ENCODE data around the gene HOXB6. TPM values are rescaled to one million over a fixed set of nuclear protein-coding genes. Genes with fewer than 3 reads are reported as not detected.
A peak's percentile ranks its signal among the peaks of the same experiment; 100 is the strongest.

The HOXB6 gene
- total and polyA plus RNA-seq, 7 donors, result 0.66 to 3.3 (median 1.2) TPM

DNA sequence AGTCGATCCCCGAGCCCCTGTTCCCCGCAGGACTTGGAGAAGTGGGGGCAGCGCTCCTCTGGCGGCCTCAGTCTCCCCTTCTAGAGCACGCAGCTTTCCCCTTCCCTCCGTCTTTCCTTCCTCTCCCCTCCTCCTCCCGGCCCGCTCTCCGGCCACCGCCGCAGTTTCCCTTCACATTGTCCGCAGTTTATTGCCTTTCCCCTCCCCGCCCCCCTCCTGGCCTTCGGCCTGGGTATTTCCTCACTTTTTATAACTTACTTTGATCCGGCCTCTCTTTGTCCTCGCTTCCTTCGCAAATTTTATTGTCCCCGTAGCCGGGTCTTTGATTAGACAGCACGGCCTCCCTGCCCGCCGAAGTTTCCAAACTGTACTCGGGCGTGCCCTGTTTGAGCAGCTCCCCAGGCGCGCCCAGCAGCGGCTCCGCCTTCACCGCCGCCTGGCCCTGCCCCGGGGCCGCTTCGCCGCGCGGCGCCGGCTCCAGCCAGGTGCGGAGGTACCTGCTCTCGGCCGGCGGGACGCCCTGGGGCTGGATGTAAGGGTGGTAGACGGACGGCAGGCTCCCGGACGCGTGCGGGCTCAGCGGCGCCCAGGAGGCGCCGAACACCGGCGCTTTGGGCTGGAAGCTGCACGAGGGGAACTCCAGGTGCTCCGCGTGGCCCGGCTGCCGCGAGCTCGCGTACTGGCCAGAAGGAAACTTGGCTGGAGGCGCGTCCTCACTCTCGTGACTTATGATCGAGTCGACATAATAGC, 20.9 kb upstream of the HOXB6 start:
- Histone ChIP-seq H3K36me3 (ENCODE audit: insufficient read depth in 1 of 2, low read depth in 1 of 2) (no peaks in the 10 kb centered on the region), H3K4me3 (peak overlapping the region; percentile 62), H3K27ac (no peak overlapping the region), H3K4me1 (peaks cover 20% of the 10 kb centered on the region), H3K9me3 (no peaks in the 10 kb centered on the region), H3K27me3 (ENCODE audit: insufficient read depth in 3 of 3, low read length in 2 of 3) (peaks cover 2 to 100% (median 57%) of the 10 kb centered on the region in 3 donors)
- no peak for TF ChIP-seq CTCF (IDR thresholded peaks at IDR 0.05)
- ATAC-seq, result peak in 3 of 4 donors; percentile 53 to 65 (median 53)
- intact Hi-C loops (cut with DNase I), result no loop called here
- WGBS, 3 donors, result 0 to 1% (median 0%) methylated on average over 57 to 69 of the region's 69 CpGs
- no peak for DNase-seq

- H3K4me1 ChIP-seq, result peaks cover 20% of the 10 kb centered on the region
- peaks cover 5 to 100% (median 62%) of the 10 kb centered on the region in 3 donors for H3K27me3 ChIP-seq (ENCODE audit: insufficient read depth in 3 of 3, low read length in 2 of 3)
- intact Hi-C loops (cut with DNase I), result no loop called here
- H3K36me3 ChIP-seq (ENCODE audit: insufficient read depth in 1 of 2, low read depth in 1 of 2), result no peaks in the 10 kb centered on the region
- WGBS, 3 donors, result 1 to 4% (median 2%) methylated on average over 47 to 66 of the region's 66 CpGs
- TF ChIP-seq CTCF (IDR thresholded peaks at IDR 0.05), result no peak
- H3K9me3 ChIP-seq, result no peaks in the 10 kb centered on the region
- H3K4me3 ChIP-seq, result peak overlapping the region; percentile 62
- peak; percentile 22 to 63 (median 44) for ATAC-seq
- no peak overlapping the region for H3K27ac ChIP-seq
- DNase-seq, result no peak
These were observed 20.0 kb upstream of the HOXB6 start for GRCh38 chr17:48624544-48625494.

DNA sequence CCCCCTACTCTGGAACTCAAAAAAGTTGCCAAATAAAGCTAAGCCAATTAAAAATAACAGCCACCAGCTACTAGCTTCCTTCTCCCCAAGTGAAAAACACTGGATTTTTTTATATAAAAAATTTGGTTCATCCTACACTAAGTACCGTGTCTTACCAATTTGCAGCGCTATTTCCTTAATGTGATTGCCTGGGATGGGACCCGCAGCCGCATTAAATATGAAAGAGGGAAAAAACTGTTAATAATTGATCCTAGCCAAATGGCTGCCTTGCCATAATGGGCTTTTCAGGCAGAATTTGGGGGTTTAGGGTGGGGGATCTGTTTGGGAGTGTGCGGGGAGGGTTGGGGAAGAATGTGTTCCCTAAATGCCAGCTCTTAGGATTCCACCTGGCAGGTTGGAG, 19.3 kb upstream of the HOXB6 start:
- Histone ChIP-seq H3K27ac (no peak overlapping the region), H3K9me3 (no peaks in the 10 kb centered on the region), H3K36me3 (ENCODE audit: insufficient read depth in 1 of 2, low read depth in 1 of 2) (no peaks in the 10 kb centered on the region), H3K4me1 (peaks cover 20% of the 10 kb centered on the region), H3K4me3 (no peak overlapping the region), H3K27me3 (ENCODE audit: insufficient read depth in 3 of 3, low read length in 2 of 3) (peaks cover 5 to 100% (median 60%) of the 10 kb centered on the region in 3 donors)
- ATAC-seq, result no peak
- TF ChIP-seq CTCF (IDR thresholded peaks at IDR 0.05), result no peak
- intact Hi-C loops (cut with DNase I), result no loop called here
- 23 to 31% (median 25%) methylated on average over 5 of the region's 5 CpGs for WGBS, 3 donors
- no peak for DNase-seq

- TF ChIP-seq CTCF (IDR thresholded peaks at IDR 0.05), result no peak
- DNase-seq, result no peak
- Histone ChIP-seq H3K4me1 (peaks cover 20% of the 10 kb centered on the region), H3K4me3 (no peak overlapping the region), H3K27me3 (ENCODE audit: insufficient read depth in 3 of 3, low read length in 2 of 3) (peaks cover 5 to 99% (median 57%) of the 10 kb centered on the region in 3 donors), H3K27ac (no peak overlapping the region), H3K36me3 (ENCODE audit: insufficient read depth in 1 of 2, low read depth in 1 of 2) (no peaks in the 10 kb centered on the region), H3K9me3 (no peaks in the 10 kb centered on the region)
- ATAC-seq, result no peak
- intact Hi-C loops (cut with DNase I), result no loop called here
- 23 to 32% (median 31%) methylated on average over 4 of the region's 4 CpGs for WGBS, 3 donors
These were observed 18.8 kb upstream of the HOXB6 start for GRCh38 chr17:48623583-48623982.

All from psoas muscle (tissue), 8 donors.